ENCODE data around the gene STAP2. TPM values are rescaled to one million over a fixed set of nuclear protein-coding genes. Genes with fewer than 3 reads are reported as not detected.

The STAP2 gene, protein sequence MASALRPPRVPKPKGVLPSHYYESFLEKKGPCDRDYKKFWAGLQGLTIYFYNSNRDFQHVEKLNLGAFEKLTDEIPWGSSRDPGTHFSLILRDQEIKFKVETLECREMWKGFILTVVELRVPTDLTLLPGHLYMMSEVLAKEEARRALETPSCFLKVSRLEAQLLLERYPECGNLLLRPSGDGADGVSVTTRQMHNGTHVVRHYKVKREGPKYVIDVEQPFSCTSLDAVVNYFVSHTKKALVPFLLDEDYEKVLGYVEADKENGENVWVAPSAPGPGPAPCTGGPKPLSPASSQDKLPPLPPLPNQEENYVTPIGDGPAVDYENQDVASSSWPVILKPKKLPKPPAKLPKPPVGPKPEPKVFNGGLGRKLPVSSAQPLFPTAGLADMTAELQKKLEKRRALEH
- polyA plus RNA-seq (2013) = 41.8 and 46.1 TPM in 2 replicates

GRCh38 chr19:4338441-4339355 lies at the start of gene STAP2:
Gene STAP2, minus strand, starts transcription at chr19:4338827. Its CDS starts 74 bp downstream, at chr19:4338753.
- Histone ChIP-seq H3K23ac (ENCODE audit: low read length) (no peak within 1 kb of the TSS), H3K4me3 (ENCODE audit: low read depth, low read length) (peak within 1 kb of the TSS; percentile 48), H3K14ac (ENCODE audit: low read length) (peak within 1 kb of the TSS; percentile 13), H3K4ac (ENCODE audit: low read depth, low read length) (peak within 1 kb of the TSS; percentile 44), H2AK5ac (ENCODE audit: low read length) (peak within 1 kb of the TSS; percentile 44), H4K91ac (ENCODE audit: low read depth, low read length) (peak within 1 kb of the TSS; percentile 69), H3K79me2 (ENCODE audit: control insufficient read depth, insufficient read depth, low read length, poor library complexity) (peaks cover 6% of the 10 kb centered on the region), H3K9me3 (ENCODE audit: insufficient read depth, low read depth, low read length) (peaks cover 4% of the 10 kb centered on the region), H2BK12ac (ENCODE audit: low read length) (peak within 1 kb of the TSS; percentile 73), H3K18ac (ENCODE audit: low read length) (peak within 1 kb of the TSS; percentile 54), H3K9ac (ENCODE audit: low read length) (peak within 1 kb of the TSS; percentile 68), H4K8ac (ENCODE audit: low read depth, low read length) (peak within 1 kb of the TSS; percentile 81), H3K27me3 (ENCODE audit: insufficient read depth, low read length) (no peaks in the 10 kb centered on the region), H3K4me1 (ENCODE audit: control insufficient read depth in 1 of 2, insufficient read depth in 2 of 2, low read length in 2 of 2) (peaks cover 5 to 11% of the 10 kb centered on the region in 2 experiments), H2BK120ac (ENCODE audit: insufficient read depth, low read length, poor library complexity) (peak within 1 kb of the TSS; percentile 36), H2BK5ac (ENCODE audit: low read depth, low read length, poor library complexity) (peak within 1 kb of the TSS; percentile 37), H4K12ac (ENCODE audit: low read depth, low read length) (peak within 1 kb of the TSS; percentile 70), H2AFZ (ENCODE audit: insufficient read depth, low read length, poor library complexity) (peak within 1 kb of the TSS; percentile 56), H3K36me3 (ENCODE audit: control insufficient read depth in 1 of 2, insufficient read depth in 2 of 2, low read length in 2 of 2) (no peaks in the 10 kb centered on the region), H3K79me1 (ENCODE audit: low read length) (peaks cover 17% of the 10 kb centered on the region), H3K4me2 (ENCODE audit: low read length) (peak within 1 kb of the TSS; percentile 60), H3K27ac (ENCODE audit: low read depth, low read length) (peak within 1 kb of the TSS; percentile 10)
- no CpG with 5 or more reads among the region's 27 CpGs for WGBS (ENCODE audit: extremely low coverage, insufficient coverage, insufficient read length)
- peak; percentile 75 to 86 for DNase-seq

GRCh38 chr19:4386041-4386782 lies 47.6 kb upstream of the STAP2 start:
- H3K14ac ChIP-seq (ENCODE audit: low read length) = no peak overlapping the region
- peaks cover 22% of the 10 kb centered on the region for H3K79me1 ChIP-seq (ENCODE audit: low read length)
- peak overlapping the region; percentile 66 for H3K4ac ChIP-seq (ENCODE audit: low read depth, low read length)
- peak overlapping the region; percentile 47 for H3K18ac ChIP-seq (ENCODE audit: low read length)
- H3K36me3 ChIP-seq (ENCODE audit: control insufficient read depth in 1 of 2, insufficient read depth in 2 of 2, low read length in 2 of 2) = peaks cover 35 to 48% of the 10 kb centered on the region in 2 experiments
- no peak overlapping the region for H3K4me2 ChIP-seq (ENCODE audit: low read length)
- no peak overlapping the region for H3K27ac ChIP-seq (ENCODE audit: low read depth, low read length)
- peaks cover 2% of the 10 kb centered on the region for H3K9me3 ChIP-seq (ENCODE audit: insufficient read depth, low read depth, low read length)
- H2BK120ac ChIP-seq (ENCODE audit: insufficient read depth, low read length, poor library complexity) = no peak overlapping the region
- no peak overlapping the region for H4K8ac ChIP-seq (ENCODE audit: low read depth, low read length)
- no peak overlapping the region for H4K91ac ChIP-seq (ENCODE audit: low read depth, low read length)
- DNase-seq = no peak
- H3K79me2 ChIP-seq (ENCODE audit: control insufficient read depth, insufficient read depth, low read length, poor library complexity) = peaks cover 35% of the 10 kb centered on the region
- H2AK5ac ChIP-seq (ENCODE audit: low read length) = no peak overlapping the region
- H2AFZ ChIP-seq (ENCODE audit: insufficient read depth, low read length, poor library complexity) = no peak overlapping the region
- H3K23ac ChIP-seq (ENCODE audit: low read length) = no peak overlapping the region
- H4K12ac ChIP-seq (ENCODE audit: low read depth, low read length) = no peak overlapping the region
- no CpG with 5 or more reads among the region's 13 CpGs for WGBS (ENCODE audit: extremely low coverage, insufficient coverage, insufficient read length)
- no peak overlapping the region for H3K9ac ChIP-seq (ENCODE audit: low read length)
- no peaks in the 10 kb centered on the region for H3K27me3 ChIP-seq (ENCODE audit: insufficient read depth, low read length)
- H2BK12ac ChIP-seq (ENCODE audit: low read length) = no peak overlapping the region
- H3K4me3 ChIP-seq (ENCODE audit: low read depth, low read length) = no peak overlapping the region
- peaks cover 26 to 29% of the 10 kb centered on the region in 2 experiments for H3K4me1 ChIP-seq (ENCODE audit: control insufficient read depth in 1 of 2, insufficient read depth in 2 of 2, low read length in 2 of 2)
- no peak overlapping the region for H2BK5ac ChIP-seq (ENCODE audit: low read depth, low read length, poor library complexity)

- no peak for DNase-seq
- Histone ChIP-seq H2BK120ac (ENCODE audit: insufficient read depth, low read length, poor library complexity) (no peak overlapping the region), H3K36me3 (ENCODE audit: control insufficient read depth in 1 of 2, insufficient read depth in 2 of 2, low read length in 2 of 2) (peaks cover 35 to 48% of the 10 kb centered on the region in 2 experiments), H3K4ac (ENCODE audit: low read depth, low read length) (peak overlapping the region; percentile 65), H2BK12ac (ENCODE audit: low read length) (no peak overlapping the region), H2AFZ (ENCODE audit: insufficient read depth, low read length, poor library complexity) (no peak overlapping the region), H3K4me1 (ENCODE audit: control insufficient read depth in 1 of 2, insufficient read depth in 2 of 2, low read length in 2 of 2) (peaks cover 19 to 22% of the 10 kb centered on the region in 2 experiments), H3K4me3 (ENCODE audit: low read depth, low read length) (no peak overlapping the region), H4K8ac (ENCODE audit: low read depth, low read length) (no peak overlapping the region), H2AK5ac (ENCODE audit: low read length) (no peak overlapping the region), H3K27ac (ENCODE audit: low read depth, low read length) (no peak overlapping the region), H3K9ac (ENCODE audit: low read length) (no peak overlapping the region), H4K91ac (ENCODE audit: low read depth, low read length) (no peak overlapping the region), H3K18ac (ENCODE audit: low read length) (no peak overlapping the region), H3K14ac (ENCODE audit: low read length) (no peak overlapping the region), H3K79me1 (ENCODE audit: low read length) (peaks cover 16% of the 10 kb centered on the region), H3K79me2 (ENCODE audit: control insufficient read depth, insufficient read depth, low read length, poor library complexity) (peaks cover 32% of the 10 kb centered on the region), H3K27me3 (ENCODE audit: insufficient read depth, low read length) (no peaks in the 10 kb centered on the region), H2BK5ac (ENCODE audit: low read depth, low read length, poor library complexity) (no peak overlapping the region), H3K4me2 (ENCODE audit: low read length) (no peak overlapping the region), H4K12ac (ENCODE audit: low read depth, low read length) (no peak overlapping the region), H3K9me3 (ENCODE audit: insufficient read depth, low read depth, low read length) (peaks cover 2% of the 10 kb centered on the region), H3K23ac (ENCODE audit: low read length) (no peak overlapping the region)
- no CpG with 5 or more reads among the region's 15 CpGs for WGBS (ENCODE audit: extremely low coverage, insufficient coverage, insufficient read length)
Measured at GRCh38 chr19:4385291-4386040, 46.8 kb upstream of the STAP2 start.
